IMR-90 (cell line): ENCODE results near the gene RTEL1. TPM values are rescaled to one million over a fixed set of nuclear protein-coding genes. Genes with fewer than 3 reads are reported as not detected.

Source experiments
- ATAC-seq: fragments of 200-7000 bp; cut with Tn5 transposase; 2 replicates; pipeline ENCODE4 v1.9.1; 2020; ENCODE audit warnings: low read depth, mild to moderate bottlenecking, moderate library complexity
- BruUV-seq: library from RNA; stranded (reverse); fragments of 400-500 nt; replicated peaks from 2 replicates; lab custom pipeline; 2021; lab: Mats Ljungman, UMichigan
- CTCF ChIA-PET: fragments of 300-600 bp; formaldehyde crosslinking; extraction: SDS; loops from one replicate; lab custom pipeline; 2021; ENCODE audit warnings: antibody characterized with exemption; lab: Yijun Ruan, JAX
- POLR2A ChIA-PET: fragments of 300-600 bp; sonication (Branson Sonifier 250); formaldehyde crosslinking; loops from one replicate; lab custom pipeline; 2022; ENCODE audit warnings: antibody characterized with exemption; ENCODE audit not compliant: unreplicated experiment; lab: Charles Lee
- DNase-seq: peaks from one replicate; pipeline ENCODE4 v3.0.0; 2013
- H2AFZ ChIP-seq: replicated peaks from 2 replicates; pipeline ENCODE3; 2013; ENCODE audit warnings: low read length, mild to moderate bottlenecking; ENCODE audit not compliant: poor library complexity
- H2AK5ac ChIP-seq: 2 replicates; pipeline ENCODE4 v1.6.1; 2013; ENCODE audit warnings: low read depth, low read length, inconsistent platforms
- H2AK9ac ChIP-seq: replicated peaks from 2 replicates; pipeline ENCODE3; 2013; ENCODE audit warnings: mild to moderate bottlenecking, low read depth, low read length, moderate library complexity; ENCODE audit not compliant: poor library complexity
- H2BK120ac ChIP-seq: 2 replicates; pipeline ENCODE4 v1.6.1; 2013; ENCODE audit warnings: low read depth, low read length, inconsistent platforms
- H2BK15ac ChIP-seq: 3 replicates; pipeline ENCODE4 v1.6.1; 2013; ENCODE audit warnings: low read depth, low read length, inconsistent platforms
- H2BK20ac ChIP-seq: 2 replicates; pipeline ENCODE4 v1.6.1; 2013; ENCODE audit warnings: low read depth, mild to moderate bottlenecking, inconsistent platforms, low read length, moderate library complexity
- H2BK5ac ChIP-seq: 2 replicates; pipeline ENCODE4 v1.6.1; 2013; ENCODE audit warnings: mild to moderate bottlenecking, low read depth, low read length, inconsistent platforms; ENCODE audit not compliant: poor library complexity, severe bottlenecking
- H3K14ac ChIP-seq: replicated peaks from 2 replicates; pipeline ENCODE4 v1.6.1; 2013; ENCODE audit warnings: low read depth, low read length, inconsistent platforms
- H3K18ac ChIP-seq: 2 replicates; pipeline ENCODE4 v1.6.1; 2013; ENCODE audit warnings: low read depth, low read length, control low read depth
- H3K23ac ChIP-seq: 2 replicates; pipeline ENCODE4 v1.6.1; 2013; ENCODE audit warnings: low read depth, low read length, inconsistent platforms
- H3K27ac ChIP-seq: 2 replicates; pipeline ENCODE4 v1.5.1; 2013; ENCODE audit warnings: mild to moderate bottlenecking, control low read depth, low read length; ENCODE audit not compliant: insufficient read depth
- H3K27me3 ChIP-seq: 2 replicates; pipeline ENCODE4 v1.6.1; 2013; ENCODE audit warnings: low read length; ENCODE audit not compliant: control insufficient read depth, insufficient read depth
- H3K36me3 ChIP-seq: 2 replicates; pipeline ENCODE4 v1.6.1; 2013; ENCODE audit warnings: low read length, mixed read lengths; ENCODE audit not compliant: control insufficient read depth, insufficient read depth
- H3K4ac ChIP-seq: 2 replicates; pipeline ENCODE4 v1.6.1; 2013; ENCODE audit warnings: low read depth, low read length, inconsistent platforms
- H3K4me1 ChIP-seq: 2 replicates; pipeline ENCODE4 v1.6.1; 2013; ENCODE audit warnings: low read length, mixed read lengths; ENCODE audit not compliant: control insufficient read depth, insufficient read depth
- H3K4me2 ChIP-seq: 2 replicates; pipeline ENCODE4 v1.6.1; 2013; ENCODE audit warnings: low read depth, mild to moderate bottlenecking, control low read depth, low read length, moderate library complexity
- H3K4me3 ChIP-seq: 2 replicates; pipeline ENCODE4 v1.5.1; 2013; ENCODE audit warnings: low read depth, mild to moderate bottlenecking, control low read depth, low read length, moderate library complexity; ENCODE audit not compliant: insufficient read depth
- H3K56ac ChIP-seq: 2 replicates; pipeline ENCODE4 v1.6.1; 2013; ENCODE audit warnings: low read length, inconsistent platforms; ENCODE audit not compliant: insufficient read depth; ENCODE audit errors: extremely low read depth
- H3K79me1 ChIP-seq, 2 experiments: 2 replicates each; pipeline ENCODE4 v1.6.1; 2013; ENCODE audit warnings: low read length in 2 of 2, inconsistent platforms in 1 of 2, low read depth in 1 of 2
- H3K9ac ChIP-seq: 2 replicates; pipeline ENCODE4 v1.6.1; 2013; ENCODE audit warnings: low read depth, low read length, control low read depth
- H3K9me1 ChIP-seq: 2 replicates; pipeline ENCODE4 v1.6.1; 2013; ENCODE audit warnings: low read length, inconsistent platforms; ENCODE audit not compliant: insufficient read depth
- H3K9me3 ChIP-seq: 2 replicates; pipeline ENCODE4 v1.6.1; 2013; ENCODE audit warnings: low read length; ENCODE audit not compliant: control insufficient read depth, insufficient read depth
- H4K20me1 ChIP-seq: 2 replicates; pipeline ENCODE4 v1.6.1; 2013; ENCODE audit warnings: low read length, inconsistent platforms; ENCODE audit not compliant: insufficient read depth
- H4K5ac ChIP-seq: 2 replicates; pipeline ENCODE4 v1.6.1; 2013; ENCODE audit warnings: mild to moderate bottlenecking, low read depth, low read length, control low read depth
- H4K8ac ChIP-seq, 2 experiments: 2 replicates each; pipeline ENCODE4 v1.6.1; 2013; ENCODE audit warnings: low read depth in 2 of 2, low read length in 2 of 2, control low read depth in 1 of 2, inconsistent platforms in 1 of 2
- H4K91ac ChIP-seq: 2 replicates; pipeline ENCODE4 v1.6.1; 2013; ENCODE audit warnings: low read depth, low read length, inconsistent platforms; ENCODE audit not compliant: insufficient read depth
- MAZ ChIP-seq: IDR thresholded peaks from 2 replicates; pipeline ENCODE4 v1.6.1; 2012; ENCODE audit warnings: low read depth, mild to moderate bottlenecking, low read length, improper control_type of control experiment, moderate library complexity, borderline replicate concordance
- RCOR1 ChIP-seq: IDR thresholded peaks from 2 replicates; pipeline ENCODE4 v1.6.1; 2012; ENCODE audit warnings: mild to moderate bottlenecking, low read length, improper control_type of control experiment; ENCODE audit not compliant: insufficient replicate concordance
- RFX5 ChIP-seq: IDR thresholded peaks from 2 replicates; pipeline ENCODE4 v1.8.0; 2012; ENCODE audit warnings: low read depth, mild to moderate bottlenecking, low read length, moderate library complexity
- WGBS, 2 experiments: methylation state at CpG; one replicate each; pipeline versions ENCODE4 v1.1.5 to v1.1.7; 2013; ENCODE audit warnings: missing lambda C conversion rate in 2 of 2; ENCODE audit not compliant: insufficient read length in 1 of 2; ENCODE audit errors: extremely low coverage in 2 of 2; 5-methylcytosine and 5-hydroxymethylcytosine counted together
- dilution Hi-C: fragments of 300-500 bp; cut with HindIII; formaldehyde crosslinking; loops from one replicate; pipeline ENCODE4 v1.14.3; 2018; ENCODE audit warnings: low sequenced_read_pairs; ENCODE audit not compliant: unreplicated experiment
- in situ Hi-C: fragments of 300-500 bp; cut with MboI; formaldehyde crosslinking; loops from 3 replicates; pipeline ENCODE4 v1.14.3; 2019; ENCODE audit warnings: low sequenced_read_pairs, inconsistent platforms, mixed read lengths
- intact Hi-C: fragments of 100-400 bp; cut with micrococcal nuclease; formaldehyde crosslinking; loops from 2 replicates; pipeline ENCODE4 v1.10.0; 2022
- polyA plus RNA-seq, 3 experiments: library from polyadenylated mRNA; depleted of rRNA; stranded (reverse); fragments of >200 nt; gene quantifications; 2 replicates each; pipeline ENCODE4 v1.2.3, GENCODE V29; 2012; ENCODE audit warnings: low replicate concordance in 1 of 3
- total RNA-seq: library from RNA; depleted of rRNA; stranded (reverse); fragments of >200 nt; gene quantifications from 2 replicates; pipeline ENCODE4 v1.2.3, GENCODE V29; 2012
- TF ChIP-seq, protein P1 (sequence below): fragments of 150-350 bp; IDR thresholded peaks from 2 replicates; pipeline ENCODE4 v1.6.1; 2017; ENCODE audit warnings: mild to moderate bottlenecking, antibody characterized with exemption, low read length, low read depth

The RTEL1 gene
- total and polyA plus RNA-seq, 2 of the 4 experiments (the other 2 are of a cell fraction): 14.7 to 18.8 TPM

DNA sequence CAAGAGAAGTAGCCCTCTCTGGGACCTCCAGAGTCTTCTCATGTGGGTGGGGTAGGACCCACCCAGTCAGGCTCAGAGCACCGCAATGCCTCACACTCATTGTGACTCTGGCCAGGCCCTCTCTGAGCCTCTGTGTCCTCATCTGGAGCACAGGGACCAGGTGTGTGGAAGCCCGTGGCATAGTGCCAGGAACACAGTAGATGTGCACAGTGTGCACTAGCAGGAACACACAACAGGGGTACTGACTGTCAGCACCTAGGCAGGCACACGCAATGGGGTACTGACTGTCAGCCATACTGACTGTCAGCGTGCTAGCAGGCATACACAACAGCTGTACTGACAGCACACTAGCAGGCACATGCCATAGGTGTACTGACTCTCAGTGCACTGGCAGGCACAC is 2.9 kb upstream of the RTEL1 start:
- Histone ChIP-seq H2BK5ac (no peak overlapping the region), H3K27ac (no peak overlapping the region), H3K4me3 (no peak overlapping the region), H3K36me3 (no peaks in the 10 kb centered on the region), H3K18ac (no peak overlapping the region), H3K9ac (no peak overlapping the region), H2BK120ac (no peak overlapping the region), H4K91ac (no peak overlapping the region), H3K79me1 (peaks cover 10 to 30% of the 10 kb centered on the region in 2 experiments; a peak in 3 of 4 replicates), H3K14ac (no peak overlapping the region), H4K8ac (no peak overlapping the region), H2AFZ (no peak overlapping the region), H2AK5ac (0 out of 2 replicates have a peak overlapping the region, but pooled peaks have one; percentile 24), H3K27me3 (no peaks in the 10 kb centered on the region), H4K5ac (no peak overlapping the region), H2AK9ac (no peak overlapping the region), H2BK20ac (no peak overlapping the region), H3K23ac (no peak overlapping the region; the same call in 1 of the 2 replicates), H3K4me1 (peaks cover 17% of the 10 kb centered on the region), H3K9me3 (no peaks in the 10 kb centered on the region), H3K56ac (no peak overlapping the region), H3K4ac (0 out of 2 replicates have a peak overlapping the region, but pooled peaks have one; percentile 12), H3K4me2 (no peak overlapping the region), H4K20me1 (peaks cover 14% of the 10 kb centered on the region), H3K9me1 (0 out of 2 replicates have a peak, but pooled peaks cover 12% of the 10 kb centered on the region), H2BK15ac (no peak overlapping the region)
- CTCF ChIA-PET: no interaction called here
- in situ Hi-C loops: no loop called here
- intact Hi-C loops: loop anchor here (10.0 kb wide), 1 partner anchor 120 kb away; the partner anchor contains the start of gene PTK6
- 85% methylated on average over 2 of the region's 4 CpGs; no CpG with 5 or more reads in 1 of the 2 experiments for WGBS, 2 experiments
- dilution Hi-C loops: no loop called here
- DNase-seq (no peak), ATAC-seq (no peak)
- BruUV-seq: no TSS peak
- no peak for TF ChIP-seq RCOR1
- TF ChIP-seq, protein P1, sequence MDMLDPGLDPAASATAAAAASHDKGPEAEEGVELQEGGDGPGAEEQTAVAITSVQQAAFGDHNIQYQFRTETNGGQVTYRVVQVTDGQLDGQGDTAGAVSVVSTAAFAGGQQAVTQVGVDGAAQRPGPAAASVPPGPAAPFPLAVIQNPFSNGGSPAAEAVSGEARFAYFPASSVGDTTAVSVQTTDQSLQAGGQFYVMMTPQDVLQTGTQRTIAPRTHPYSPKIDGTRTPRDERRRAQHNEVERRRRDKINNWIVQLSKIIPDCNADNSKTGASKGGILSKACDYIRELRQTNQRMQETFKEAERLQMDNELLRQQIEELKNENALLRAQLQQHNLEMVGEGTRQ: no peak
- no peak for TF ChIP-seq RFX5
- no peak for TF ChIP-seq MAZ
- POLR2A ChIA-PET: no interaction called here
